ENCODE measurements around the gene NOS1AP. TPM values are rescaled to one million over a fixed set of nuclear protein-coding genes. Genes with fewer than 3 reads are reported as not detected.

Gene NOS1AP
- polyA plus RNA-seq, 1 of the 3 experiments (the other 2 are of a cell fraction) = 0.03 TPM

- no peaks in the 10 kb centered on the region for H3K9me2 ChIP-seq
- no peaks in the 10 kb centered on the region for H3K79me2 ChIP-seq (ENCODE audit: insufficient read depth)
- no peak overlapping the region for H3K4me3 ChIP-seq (ENCODE audit: low read depth in 2 of 2, low read length in 1 of 2)
- H3K36me3 ChIP-seq (replicated peaks in 1 of 2; ENCODE audit: control insufficient read depth in 1 of 2, insufficient read depth in 2 of 2, low read length in 1 of 2) = no peaks in the 10 kb centered on the region
- H3F3A ChIP-seq (replicated peaks; ENCODE audit: insufficient read depth) = no peaks in the 10 kb centered on the region
- POLR2A ChIA-PET = no interaction called here
- no peaks in the 10 kb centered on the region for H3K9me3 ChIP-seq
- H2AFZ ChIP-seq (ENCODE audit: low read depth) = no peak overlapping the region
- DNase-seq = no peak
- no peak for TF ChIP-seq USF2 (IDR thresholded peaks at IDR 0.05; ENCODE audit: borderline replicate concordance, low read depth, low read length)
- TF ChIP-seq NRF1 (IDR thresholded peaks at IDR 0.05; ENCODE audit: low read depth, low read length) = no peak
- no peak for TF ChIP-seq YY1 (IDR thresholded peaks at IDR 0.05; ENCODE audit: low read depth)
- TF ChIP-seq CHD2 (IDR thresholded peaks at IDR 0.05; ENCODE audit: low read length, partially characterized antibody) = no peak
- no peak for TF ChIP-seq PBX3 (IDR thresholded peaks at IDR 0.05)
- no peak for TF ChIP-seq TCF12 (IDR thresholded peaks at IDR 0.05)
- no peak for TF ChIP-seq GATA2 (CRISPR knock-in tag; IDR thresholded peaks at IDR 0.05)
- H3K4me2 ChIP-seq = no peak overlapping the region
- no peaks in the 10 kb centered on the region for H4K20me1 ChIP-seq (ENCODE audit: insufficient read depth)
- CTCF ChIA-PET = no interaction called here
- no peak overlapping the region for H3K9ac ChIP-seq
- no peak overlapping the region for H3K27ac ChIP-seq (ENCODE audit: low read depth in 2 of 2, low read length in 1 of 2)
- H3K27me3 ChIP-seq (ENCODE audit: insufficient read depth) = no peaks in the 10 kb centered on the region; the same call in 1 of the 2 replicates
- no peaks in the 10 kb centered on the region for H3K4me1 ChIP-seq (ENCODE audit: control insufficient read depth in 1 of 2, insufficient read depth in 2 of 2, low read depth in 1 of 2, low read length in 1 of 2)
- 30% methylated on average over 4 of the region's 4 CpGs for WGBS (ENCODE audit: low lambda C conversion rate)
These were observed 108.9 kb downstream of the NOS1AP start for GRCh38 chr1:162178432-162178831.

GRCh38 chr1:162179121-162179520 lies 109.6 kb downstream of the NOS1AP start:
- DNase-seq = no peak
- Histone ChIP-seq H3K9me3 (no peaks in the 10 kb centered on the region), H3K9me2 (no peaks in the 10 kb centered on the region), H3K27ac (ENCODE audit: low read depth in 2 of 2, low read length in 1 of 2) (no peak overlapping the region), H3K4me3 (ENCODE audit: low read depth in 2 of 2, low read length in 1 of 2) (no peak overlapping the region), H3F3A (replicated peaks; ENCODE audit: insufficient read depth) (no peaks in the 10 kb centered on the region), H3K9ac (no peak overlapping the region), H3K36me3 (replicated peaks in 1 of 2; ENCODE audit: control insufficient read depth in 1 of 2, insufficient read depth in 2 of 2, low read length in 1 of 2) (no peaks in the 10 kb centered on the region), H2AFZ (ENCODE audit: low read depth) (no peak overlapping the region), H3K4me1 (ENCODE audit: control insufficient read depth in 1 of 2, insufficient read depth in 2 of 2, low read depth in 1 of 2, low read length in 1 of 2) (no peaks in the 10 kb centered on the region), H3K27me3 (ENCODE audit: insufficient read depth) (no peaks in the 10 kb centered on the region; the same call in 1 of the 2 replicates), H3K4me2 (no peak overlapping the region), H4K20me1 (ENCODE audit: insufficient read depth) (no peaks in the 10 kb centered on the region), H3K79me2 (ENCODE audit: insufficient read depth) (no peaks in the 10 kb centered on the region)
- ChIA-PET POLR2A (no interaction called here), CTCF (interaction anchor here (0.6 kb wide), 1 partner anchor 214 kb away, joined by 3 read pairs; no protein-coding TSS in a partner anchor)
- 27% methylated on average over 4 of the region's 4 CpGs for WGBS (ENCODE audit: low lambda C conversion rate)
- TF ChIP-seq MAX (IDR thresholded peaks at IDR 0.05; ENCODE audit: low read depth) = no peak
- TF ChIP-seq PBX3 (IDR thresholded peaks at IDR 0.05) = no peak
- TF ChIP-seq ELF1 (IDR thresholded peaks at IDR 0.05) = no peak
- no peak for TF ChIP-seq EP300 (IDR thresholded peaks at IDR 0.05; ENCODE audit: borderline replicate concordance in 1 of 2, low read depth in 1 of 2, low read length in 1 of 2)
- TF ChIP-seq CTCF (IDR thresholded peaks at IDR 0.05) = no peak
- TF ChIP-seq TAF1 (IDR thresholded peaks at IDR 0.05; ENCODE audit: borderline replicate concordance, low read depth, low read length) = no peak
- TF ChIP-seq USF2 (IDR thresholded peaks at IDR 0.05; ENCODE audit: borderline replicate concordance, low read depth, low read length) = no peak
- no peak for TF ChIP-seq SMC3 (IDR thresholded peaks at IDR 0.05; ENCODE audit: low read depth, low read length)
- no peak for TF ChIP-seq FOXM1 (IDR thresholded peaks at IDR 0.05; ENCODE audit: low read depth)
- TF ChIP-seq NRF1 (IDR thresholded peaks at IDR 0.05; ENCODE audit: low read depth, low read length) = no peak
- TF ChIP-seq TEAD4 (IDR thresholded peaks at IDR 0.05; ENCODE audit: borderline replicate concordance, insufficient read depth) = no peak

Measured in SK-N-SH (cell line).